NCI-H82 (cell line): ENCODE data around the gene HERC6.
"Not testable (repeated sequence)": the region's sequence is repeated elsewhere in the genome, so short reads cannot be mapped to it uniquely, and the experiment has no call there.

Source experiments
- DNase-seq: peaks from one replicate; lab custom pipeline; 2025; lab: John Stamatoyannopoulos, UW

HERC6 gene

DNA sequence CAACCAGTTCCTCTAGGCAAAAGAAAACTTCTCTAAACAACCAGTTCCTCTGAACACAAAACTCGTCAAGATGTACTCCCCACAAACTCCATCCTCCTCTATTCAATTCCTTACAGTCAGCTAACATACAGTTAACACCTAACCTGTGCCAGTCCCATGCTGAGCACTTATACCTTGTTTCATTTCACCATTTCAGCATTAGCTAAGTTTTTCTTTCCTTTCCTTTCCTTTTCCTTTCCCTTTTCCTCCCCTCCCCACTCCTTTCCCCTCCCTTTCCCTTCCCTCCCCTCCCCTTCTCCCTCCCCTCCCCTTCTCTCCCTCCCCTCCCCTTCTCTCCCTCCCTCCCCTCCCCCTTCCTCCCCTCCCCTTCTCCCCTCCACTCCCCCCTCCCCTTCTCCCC, 13.1 kb downstream of the HERC6 start:
- no peak for DNase-seq

DNA sequence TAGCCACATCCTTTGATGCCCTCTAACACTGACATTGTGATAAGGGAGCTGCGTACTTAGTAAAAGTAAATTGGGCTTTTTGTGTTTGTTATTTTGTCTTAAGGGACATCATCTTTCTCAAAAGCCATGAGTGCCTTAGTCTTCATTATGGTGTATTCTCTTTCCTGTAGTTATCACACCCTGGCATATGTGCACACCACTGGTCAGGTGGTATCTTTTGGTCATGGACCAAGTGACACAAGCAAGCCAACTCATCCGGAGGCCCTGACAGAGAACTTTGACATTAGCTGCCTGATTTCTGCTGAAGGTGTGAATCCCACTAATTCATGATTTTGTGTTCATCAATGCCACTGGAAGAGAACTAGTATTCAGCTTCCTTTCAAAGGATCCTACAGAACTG, 18.0 kb downstream of the HERC6 start:
- no peak for DNase-seq

DNA sequence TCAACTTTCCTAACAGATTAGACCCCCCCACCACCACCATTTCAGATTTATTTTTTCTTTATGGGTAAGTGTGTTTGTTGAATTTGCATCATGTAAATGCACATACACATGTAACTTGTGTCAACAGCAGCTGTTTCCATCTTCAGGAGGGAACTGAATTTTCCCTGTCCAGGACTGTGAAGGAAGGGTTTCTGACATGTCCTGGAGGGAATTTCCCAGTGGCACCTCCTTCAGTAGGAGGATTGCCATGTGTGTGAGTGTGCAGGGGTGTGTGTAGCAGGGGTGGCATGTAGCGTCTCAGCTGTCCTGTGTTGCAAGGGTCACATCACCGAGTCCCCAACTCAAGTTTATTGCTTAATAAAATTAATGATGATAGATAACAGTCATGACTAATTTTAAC, 19.7 kb downstream of the HERC6 start:
- DNase-seq: no peak

DNA sequence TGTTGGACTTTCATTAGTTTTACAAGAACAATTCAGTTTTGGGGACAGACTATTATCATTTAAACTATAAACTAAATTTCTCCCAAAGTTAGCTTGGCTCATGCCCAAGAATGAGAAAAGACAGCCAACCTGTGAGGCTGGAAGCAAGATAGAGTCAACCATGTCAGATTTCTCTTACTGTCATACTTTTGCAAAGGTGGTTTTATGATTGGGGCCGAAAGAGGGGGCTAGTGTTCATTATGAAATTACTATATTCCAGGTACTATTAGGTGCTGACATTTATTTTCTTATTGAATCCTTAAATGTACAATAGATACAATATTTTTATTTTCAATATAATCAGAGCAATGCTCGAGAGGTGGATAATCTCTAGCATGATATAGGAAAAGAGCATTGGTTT, 30.6 kb downstream of the HERC6 start:
- DNase-seq: no peak

DNA sequence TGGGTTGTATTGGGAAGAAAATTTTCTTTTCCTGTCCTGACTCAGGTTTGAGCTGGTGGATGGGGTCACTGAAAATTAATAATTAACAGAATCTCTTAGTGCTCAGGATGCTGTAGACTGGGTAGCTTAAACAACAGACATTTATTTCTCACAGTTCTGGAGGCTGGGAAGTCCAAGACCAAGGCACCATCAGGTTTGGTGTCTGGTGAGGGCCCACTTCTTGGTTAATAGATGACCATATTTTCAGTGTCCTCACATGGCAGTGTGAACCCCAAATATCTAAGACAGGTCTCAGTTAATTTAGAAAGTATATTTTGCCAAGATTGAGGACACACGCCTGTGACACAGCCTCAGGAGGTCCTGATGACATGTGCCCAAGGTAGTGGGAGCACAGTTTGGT, 31.1 kb downstream of the HERC6 start:
- DNase-seq: no peak

DNA sequence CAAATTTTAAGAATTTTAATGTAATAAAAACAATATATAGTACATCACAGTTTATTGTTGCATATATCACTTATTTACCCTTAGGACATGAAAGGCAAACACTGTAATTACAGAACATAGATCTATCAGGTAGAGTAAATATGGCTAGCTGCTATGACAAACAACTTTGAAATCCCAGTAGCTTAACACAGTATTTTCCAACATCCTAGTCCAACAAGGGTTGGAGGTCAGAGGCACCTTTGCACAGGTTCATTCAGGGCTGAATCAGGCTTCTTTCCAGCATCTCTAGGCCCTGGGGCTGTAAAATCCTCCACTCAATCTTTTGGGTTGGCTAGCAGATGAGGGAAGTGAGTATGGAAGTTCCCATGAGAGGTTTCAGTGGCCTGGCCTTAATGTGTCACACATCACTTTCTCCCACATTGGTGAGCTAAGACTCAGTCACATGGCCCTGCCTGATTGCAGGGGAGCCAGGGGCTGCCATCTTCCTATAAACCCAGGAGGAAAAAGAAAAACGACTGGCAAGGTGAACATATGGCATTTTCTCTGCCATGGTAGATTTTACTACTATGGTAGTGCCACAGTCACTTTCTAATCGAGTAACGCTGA, 32.9 kb downstream of the HERC6 start:
- no peak for DNase-seq

DNA sequence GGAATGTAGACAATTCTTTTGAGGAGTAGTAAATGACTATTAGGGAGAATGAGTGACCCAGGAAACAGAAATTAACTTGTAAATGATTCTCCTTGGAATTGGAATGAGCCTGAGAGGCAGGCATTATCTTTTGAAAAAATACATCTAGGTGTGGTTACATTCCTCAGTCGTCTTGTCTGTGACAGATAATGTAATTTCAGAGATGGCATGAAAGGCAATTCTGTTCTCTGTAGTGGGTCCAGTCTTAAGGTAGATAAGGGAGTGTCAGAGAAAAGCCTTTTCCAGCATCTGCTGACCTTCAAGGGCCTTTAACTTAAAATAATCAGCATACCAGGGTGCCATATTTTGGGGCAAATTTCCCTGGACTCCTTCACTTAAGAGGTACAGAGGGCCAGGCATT, 35.1 kb downstream of the HERC6 start:
- DNase-seq: no peak

DNA sequence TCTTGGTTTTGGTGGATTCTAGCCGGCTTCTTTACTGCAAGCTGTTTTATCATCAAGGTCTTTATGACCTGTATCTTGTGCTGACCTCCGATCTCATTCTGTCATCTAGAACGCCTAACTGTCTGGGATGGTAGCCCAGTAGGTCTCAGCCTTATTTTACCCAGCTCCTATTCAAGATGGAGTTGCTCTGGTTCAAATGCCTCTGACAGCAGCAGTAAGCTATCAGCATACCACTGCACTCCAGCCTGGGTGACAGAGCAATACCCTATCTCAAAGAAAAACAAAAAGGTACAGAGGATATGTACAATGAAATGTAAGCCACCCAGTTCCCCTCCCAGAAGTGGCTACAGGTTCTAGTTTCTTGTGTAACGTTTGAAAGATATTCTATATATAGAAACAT, 36.1 kb downstream of the HERC6 start:
- DNase-seq: no peak

DNA sequence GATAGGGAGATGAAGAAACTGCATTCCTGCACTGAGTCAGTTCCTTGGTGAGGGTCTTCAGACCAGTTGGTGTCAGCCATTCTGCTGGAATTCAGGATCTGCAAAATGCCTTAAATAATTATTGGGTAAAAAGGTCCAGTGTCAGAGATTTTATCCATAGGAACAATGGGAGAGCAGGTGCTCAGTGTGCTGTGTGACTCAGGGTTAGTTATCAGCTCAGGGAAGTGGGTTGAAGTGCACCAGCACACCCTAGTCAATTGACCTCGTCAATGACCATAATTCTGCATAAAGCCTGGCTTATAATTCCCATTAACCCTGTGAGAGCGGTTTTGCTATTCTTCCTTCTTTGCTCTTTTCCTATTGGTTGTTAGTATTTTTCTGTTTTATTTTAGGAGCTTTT, 37.3 kb downstream of the HERC6 start:
- no peak for DNase-seq

DNA sequence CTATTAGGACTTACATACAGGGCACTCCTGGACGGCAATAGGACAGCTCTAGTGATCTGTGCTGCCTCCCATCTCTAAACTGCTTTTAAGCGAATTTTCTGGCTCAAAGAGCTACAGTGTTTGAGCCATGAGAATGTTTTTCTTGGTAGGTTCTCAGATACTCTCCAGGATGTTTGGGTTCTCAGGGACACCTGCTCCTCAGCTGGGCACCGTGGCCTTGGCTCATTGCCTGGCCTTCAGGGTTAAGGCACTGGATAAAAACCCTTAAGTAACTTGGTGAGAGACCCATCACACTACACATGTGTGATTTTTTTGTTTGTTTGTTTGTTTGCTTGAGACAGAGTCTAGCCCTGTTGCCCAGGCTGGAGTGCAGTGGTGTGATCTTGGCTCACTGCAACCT, 39.8 kb downstream of the HERC6 start:
- DNase-seq: no peak

DNA sequence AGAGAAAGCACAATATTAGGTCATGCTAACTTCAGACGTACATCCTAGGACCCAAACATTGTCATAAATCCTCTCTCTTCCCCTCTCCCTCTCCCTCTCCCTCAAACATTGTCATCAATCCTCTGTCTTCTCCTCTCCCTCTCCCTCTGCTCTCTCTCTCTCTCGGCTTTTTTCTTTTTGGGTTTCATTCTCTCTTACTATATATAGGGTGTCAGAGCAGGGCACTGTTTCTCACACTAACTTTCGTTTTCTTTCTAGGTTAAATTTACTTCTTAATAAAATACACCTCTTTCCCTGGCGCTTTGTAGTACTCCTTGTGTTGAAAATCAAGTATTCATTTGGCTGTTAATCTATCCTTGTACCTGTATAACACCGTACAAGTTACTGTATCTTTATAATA, 41.2 kb downstream of the HERC6 start:
- DNase-seq: no peak

DNA sequence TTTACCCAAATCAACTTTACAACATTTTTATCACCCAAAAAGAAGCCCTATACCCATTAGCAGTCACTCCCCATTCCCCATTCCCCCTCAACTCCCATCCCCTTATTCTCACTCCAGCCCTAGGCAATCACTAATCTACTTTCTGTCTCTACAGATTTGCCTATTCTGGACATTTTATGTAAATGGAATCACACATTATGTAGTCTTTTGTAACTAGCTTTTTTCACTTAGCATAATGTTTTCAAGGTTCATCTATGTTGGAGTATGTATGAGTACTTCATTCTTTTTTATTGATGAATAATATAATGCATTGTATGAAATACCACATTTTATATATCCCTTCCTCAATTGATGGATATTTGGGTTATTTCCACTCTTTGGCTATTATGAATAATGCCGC, 42.2 kb downstream of the HERC6 start:
- DNase-seq: no peak

DNA sequence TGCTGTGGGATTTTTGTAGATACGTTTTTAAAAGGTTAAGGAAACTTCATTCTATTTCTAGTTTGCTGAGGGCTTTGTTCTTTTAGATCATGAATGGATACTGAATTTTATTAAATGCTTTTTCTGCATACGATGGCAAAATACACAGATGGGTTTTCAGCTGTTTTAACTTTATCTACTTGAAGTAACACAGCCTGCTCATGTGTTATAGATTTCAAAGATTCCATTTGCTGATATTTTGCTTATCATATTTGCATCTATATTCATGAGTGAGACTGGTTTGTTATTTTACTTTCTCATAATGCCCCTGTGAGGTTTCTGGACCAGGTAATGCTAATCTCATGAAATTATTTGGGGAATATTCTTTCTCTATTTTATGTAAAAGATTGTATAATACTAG, 43.8 kb downstream of the HERC6 start:
- DNase-seq: no peak

DNA sequence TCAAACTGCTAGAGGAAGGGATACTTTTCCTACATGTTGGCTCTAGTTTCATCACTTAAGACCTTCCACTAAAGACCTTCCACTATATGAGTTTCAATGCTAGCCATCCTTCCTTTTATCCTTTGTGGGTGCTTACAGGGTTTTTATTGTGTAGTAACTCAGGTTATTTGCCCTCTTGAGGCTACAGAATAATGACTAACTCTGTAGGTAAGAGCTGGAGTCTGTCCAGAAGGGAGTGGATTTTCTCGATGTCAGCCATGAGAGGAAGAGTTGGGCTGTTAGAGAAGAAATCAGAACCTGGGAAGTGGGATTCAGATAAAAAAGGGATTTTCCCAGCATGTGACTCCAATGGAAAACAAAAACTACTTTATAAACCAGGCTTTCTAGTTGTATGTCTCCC, 50.7 kb downstream of the HERC6 start:
- no peak for DNase-seq

DNA sequence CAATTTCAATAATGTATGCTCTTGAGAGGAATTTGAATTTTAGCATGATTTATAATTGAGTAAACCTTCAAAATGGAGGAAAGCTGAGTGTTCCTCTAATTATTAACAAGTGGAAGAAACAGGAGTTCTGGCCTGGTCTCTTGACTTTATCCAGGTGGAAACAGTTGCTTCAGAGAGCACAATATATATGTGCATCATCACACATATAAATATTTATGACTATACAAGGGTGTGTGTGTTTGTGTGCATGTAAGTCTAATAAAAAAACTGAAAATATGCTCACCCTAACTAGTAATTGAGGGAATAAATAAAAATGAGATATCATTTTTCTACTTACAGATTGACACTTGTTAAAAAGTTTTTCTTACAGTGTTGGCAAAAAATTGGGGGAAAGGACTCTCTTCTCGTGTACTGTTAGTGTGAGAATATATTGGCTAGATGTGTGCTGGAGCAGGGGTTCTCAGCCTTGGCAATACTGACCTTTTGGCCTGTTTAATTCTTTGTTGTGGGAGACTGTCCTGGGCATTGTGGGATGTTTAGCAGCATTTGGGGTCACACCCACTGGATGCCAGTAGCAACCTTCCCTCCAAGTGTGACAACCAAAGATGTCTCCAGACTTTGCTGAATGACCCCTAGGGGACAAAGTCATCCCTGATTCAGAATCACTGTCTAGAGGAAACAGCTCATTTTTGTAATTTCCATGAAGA, 57.5 kb downstream of the HERC6 start:
- DNase-seq: no peak

DNA sequence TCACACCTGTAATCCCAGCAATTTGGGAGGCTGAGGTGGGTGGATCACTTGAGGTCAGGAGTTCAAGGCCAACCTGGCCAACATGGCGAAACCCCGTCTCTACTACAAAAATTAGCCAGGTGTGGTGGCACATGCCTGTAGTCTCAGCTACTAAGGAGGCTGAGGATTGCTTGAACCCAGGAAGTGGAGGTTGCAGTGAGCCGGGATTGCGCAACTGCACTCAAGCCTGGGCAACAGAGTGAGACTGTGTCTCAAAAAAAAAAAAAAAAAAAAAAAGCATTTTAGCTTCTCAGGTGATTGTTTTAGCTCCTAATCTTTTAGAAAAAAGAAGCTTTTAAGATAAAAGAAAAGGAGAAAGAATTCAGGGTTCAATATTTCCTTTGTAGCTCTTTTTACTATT, 59.2 kb downstream of the HERC6 start:
- not testable (repeated sequence) for DNase-seq

DNA sequence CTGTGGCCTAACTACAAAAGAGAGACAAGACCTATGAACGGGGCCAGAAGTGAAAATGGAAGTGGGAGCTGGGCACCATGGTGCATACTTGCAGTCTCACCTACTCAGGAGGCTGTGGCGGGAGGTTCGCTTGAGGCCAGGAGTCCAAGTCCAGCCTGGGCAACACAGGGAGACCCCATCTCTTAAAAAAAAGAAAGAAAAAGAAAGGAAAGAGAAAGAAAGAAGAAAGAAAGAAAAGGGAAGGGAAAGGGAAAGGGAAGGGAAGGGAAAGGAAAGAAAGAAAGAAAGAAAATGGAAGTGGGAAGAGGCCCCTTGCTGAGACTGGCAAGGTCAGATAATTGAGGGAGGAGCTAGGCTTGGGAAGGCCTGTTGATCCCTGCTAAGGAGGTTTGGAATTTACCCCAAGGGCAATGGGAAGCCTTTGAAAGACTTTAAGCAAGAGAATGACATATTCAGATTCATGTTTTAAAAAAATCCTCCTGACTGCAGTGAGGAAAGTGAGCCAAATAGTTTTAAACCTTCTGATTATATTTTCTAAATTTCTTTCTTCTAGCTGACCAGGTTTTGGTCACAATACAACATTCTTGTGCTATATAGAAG, 60.6 kb downstream of the HERC6 start:
- DNase-seq: no peak

DNA sequence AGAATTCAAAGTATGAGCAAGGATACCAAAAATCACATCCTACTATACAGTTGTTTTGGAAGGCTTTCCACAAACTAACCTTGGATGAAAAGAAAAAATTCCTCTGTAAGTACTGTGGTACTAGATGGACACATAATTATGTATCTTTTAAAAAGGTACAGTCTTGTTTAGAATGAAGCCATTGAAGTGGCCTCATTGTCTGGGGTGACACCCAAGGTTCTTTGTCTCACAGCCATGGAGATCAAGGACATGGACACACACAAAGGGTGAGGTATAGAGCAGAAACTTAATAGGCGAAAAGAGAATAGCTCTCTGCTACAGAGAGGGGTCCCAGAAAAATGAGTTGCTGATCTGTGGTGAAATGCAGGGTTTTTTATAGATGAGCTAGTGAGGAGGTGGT, 61.5 kb downstream of the HERC6 start:
- DNase-seq: no peak

DNA sequence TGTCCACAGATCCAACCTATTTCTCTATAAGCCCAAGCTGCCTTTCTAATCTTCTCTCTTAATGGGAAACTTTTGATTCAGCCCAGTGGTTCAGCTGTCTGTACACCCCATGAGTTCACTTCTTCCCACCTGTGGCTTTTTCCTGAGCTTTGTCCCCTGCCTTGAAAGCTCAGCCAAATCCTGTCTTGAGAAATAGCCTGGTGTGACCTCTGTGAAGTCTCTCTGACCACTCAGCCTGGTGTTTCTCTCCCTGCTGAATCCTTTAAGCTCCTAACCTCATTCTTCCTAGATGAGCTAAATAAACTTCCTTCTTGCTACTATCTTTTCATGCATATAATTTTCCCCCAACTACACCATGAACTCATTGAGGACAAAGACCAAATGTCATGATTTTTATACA, 63.0 kb downstream of the HERC6 start:
- DNase-seq: no peak

DNA sequence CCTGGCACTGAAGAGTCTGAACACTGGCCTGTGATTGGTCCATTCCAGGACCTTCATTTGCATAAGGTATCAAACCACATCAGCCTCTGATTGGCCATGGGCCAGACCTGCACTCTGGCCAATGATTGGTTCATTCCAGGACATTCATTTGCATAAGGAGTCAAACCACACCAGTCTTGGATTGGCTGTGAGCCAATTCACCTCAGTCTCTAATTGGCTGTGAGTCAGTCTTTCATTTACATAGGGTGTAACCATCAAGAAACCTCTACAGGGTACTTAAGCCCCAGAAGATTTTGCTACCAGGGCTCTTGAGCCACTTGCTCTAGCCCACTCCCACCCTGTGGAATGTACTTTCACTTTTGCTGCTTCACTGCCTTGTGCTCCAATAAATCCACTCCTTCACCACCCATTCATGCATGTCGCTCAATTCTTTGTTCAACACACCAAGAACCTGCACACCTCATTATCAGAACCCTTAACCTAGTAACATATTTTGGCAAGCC, 64.1 kb downstream of the HERC6 start:
- peak; percentile 14 for DNase-seq

DNA sequence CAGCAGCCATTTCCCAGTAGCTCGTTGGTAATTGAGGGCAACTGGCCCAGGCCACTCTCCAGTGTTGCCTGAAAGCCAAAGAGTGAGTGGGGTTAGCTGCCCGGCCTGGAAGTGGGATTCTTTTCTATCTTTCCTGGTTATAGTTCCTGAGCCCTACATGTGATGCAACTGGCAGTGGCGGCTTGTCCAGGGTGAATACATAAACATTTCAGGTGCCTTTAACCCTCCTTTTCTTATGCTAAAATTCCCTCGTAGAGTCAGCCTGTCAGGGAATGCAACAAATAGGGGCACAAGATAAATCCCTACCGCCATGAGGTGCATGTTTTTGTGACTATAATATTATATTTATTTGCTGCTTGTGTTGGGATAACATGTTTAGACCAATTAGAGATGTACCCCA, 64.8 kb downstream of the HERC6 start:
- no peak for DNase-seq

DNA sequence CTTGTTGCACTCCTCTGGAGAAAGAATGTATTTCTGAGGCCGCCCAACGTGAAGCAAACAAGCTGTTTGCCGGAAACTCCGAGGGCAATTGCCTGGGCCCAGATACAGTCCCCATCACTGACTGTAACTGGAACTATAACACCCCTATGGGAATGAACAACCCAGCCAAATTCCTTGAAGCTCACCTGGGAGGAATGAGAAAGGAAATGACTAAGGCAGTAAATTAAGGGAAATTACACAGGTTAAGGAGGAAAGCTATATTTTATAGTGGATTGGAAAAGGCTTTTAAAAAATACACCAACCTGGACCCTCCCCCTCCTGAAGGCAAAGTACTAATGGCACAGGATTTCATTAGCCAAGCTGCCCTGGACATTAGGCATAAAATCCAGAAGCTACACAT, 66.6 kb downstream of the HERC6 start:
- DNase-seq: no peak

DNA sequence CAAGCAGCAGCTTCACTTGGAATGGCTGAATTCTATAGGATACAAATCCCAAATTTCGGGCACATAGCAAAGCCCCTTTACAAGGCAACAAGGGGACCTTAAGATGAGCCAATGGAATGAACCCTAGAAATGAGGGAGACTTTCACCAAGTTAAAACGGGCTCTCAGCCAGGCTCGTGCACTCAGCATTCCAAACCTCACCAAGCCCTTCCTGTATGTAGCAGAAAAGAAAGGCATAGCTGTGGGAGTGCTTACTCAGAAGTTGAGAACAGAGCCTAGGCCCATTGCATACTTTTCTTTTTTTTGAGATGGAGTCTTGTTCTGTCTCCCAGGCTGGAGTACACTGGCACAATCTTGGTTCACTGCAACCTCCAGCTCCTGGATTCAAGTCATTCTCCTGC, 67.5 kb downstream of the HERC6 start:
- no peak for DNase-seq
